Right ventricle myocardium superior (tissue), 1 donor: ENCODE measurements around the gene SVOP. TPM values are rescaled to one million over a fixed set of nuclear protein-coding genes. Genes with fewer than 3 reads are reported as not detected.

Experiments used
- ATAC-seq: fragments of 200-7000 bp; cut with Tn5 transposase; one replicate; pipeline ENCODE4 v1.9.1; 2020; ENCODE audit warnings: mild to moderate bottlenecking; ENCODE audit not compliant: poor library complexity
- DNase-seq: peaks from one replicate; pipeline ENCODE4 v3.0.0-alpha.2; 2020
- intact Hi-C: fragments of 100-400 bp; cut with DNase I; formaldehyde crosslinking; loops from one replicate; pipeline ENCODE4 v1.11.2; 2022
- total RNA-seq: library from RNA; stranded (reverse); fragmentation: NEBNext Ultra II Directional; extraction: Animal tissue kit (Norgen Biotek cat#: 25700); gene quantifications from one replicate; pipeline ENCODE4 v1.2.1, GENCODE V29; 2021
- donor health status: DM: no; HTN: yes; CAD: no; lungs with severe emphysema.

The SVOP gene
- total RNA-seq, 1 donor from 2014 or later: 3.0 TPM

DNA sequence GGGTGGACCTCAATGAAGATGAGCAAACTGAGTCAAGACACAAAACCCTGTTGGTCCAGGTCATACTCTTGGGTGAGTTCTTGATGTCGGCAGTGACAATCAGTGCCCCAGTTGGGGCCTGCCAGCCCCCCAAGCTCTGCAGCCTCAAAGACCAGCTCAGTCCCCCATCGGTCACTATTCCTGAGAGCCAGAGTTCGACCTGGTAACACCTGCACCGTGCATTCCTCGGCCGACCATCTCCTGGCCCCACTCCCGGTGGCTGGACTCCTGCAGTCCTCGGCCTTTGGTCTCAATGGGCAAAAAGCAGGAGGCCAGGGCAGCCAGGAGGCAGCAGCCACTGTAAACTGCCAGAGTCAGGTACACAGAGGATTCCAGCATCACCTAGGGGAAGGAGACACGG lies 108.5 kb downstream of the SVOP start:
- DNase-seq (no peak), ATAC-seq (no peak)
- intact Hi-C loops: no loop called here

DNA sequence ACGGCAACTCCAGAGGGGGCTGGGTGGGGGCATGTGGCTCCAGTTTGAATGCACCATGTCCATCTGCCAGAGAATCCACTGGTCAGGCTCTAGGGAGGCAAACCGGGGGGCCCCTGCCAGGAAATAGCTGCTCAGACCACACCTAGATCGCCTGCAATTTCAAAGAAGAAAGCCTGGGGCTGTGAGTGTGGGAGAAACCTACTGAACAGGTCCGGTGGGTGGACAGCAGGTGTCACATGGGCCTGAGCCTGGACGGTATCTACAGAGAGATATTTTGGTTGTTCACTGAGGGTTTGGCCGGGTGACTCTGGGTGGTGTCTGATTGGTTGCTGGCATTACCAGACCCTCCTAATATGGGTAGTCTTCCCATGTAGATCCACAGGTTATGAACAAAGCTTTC lies 109.0 kb downstream of the SVOP start:
- ATAC-seq (no peak), DNase-seq (no peak)
- intact Hi-C loops: no loop called here

DNA sequence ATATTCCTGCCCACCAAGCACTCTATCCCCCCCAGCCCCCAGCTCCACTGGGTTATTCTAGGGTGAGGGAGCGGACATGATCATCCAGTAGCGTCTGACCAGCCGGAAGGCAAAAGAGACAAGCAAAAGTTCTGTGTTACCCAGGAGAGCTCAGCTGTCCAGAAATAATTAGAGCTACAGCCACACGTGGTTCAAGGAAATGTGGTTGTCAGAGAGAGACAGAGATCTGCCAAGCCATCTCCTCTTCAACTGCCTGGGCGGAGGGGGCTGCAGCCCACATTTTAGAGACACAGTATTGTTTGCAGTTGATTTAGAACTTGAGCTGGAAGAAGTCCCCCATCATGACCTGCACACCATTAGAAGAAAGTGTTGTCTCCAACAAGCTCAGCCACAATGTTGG lies 110.5 kb downstream of the SVOP start:
- no peak for ATAC-seq
- no peak for DNase-seq
- intact Hi-C loops: no loop called here

DNA sequence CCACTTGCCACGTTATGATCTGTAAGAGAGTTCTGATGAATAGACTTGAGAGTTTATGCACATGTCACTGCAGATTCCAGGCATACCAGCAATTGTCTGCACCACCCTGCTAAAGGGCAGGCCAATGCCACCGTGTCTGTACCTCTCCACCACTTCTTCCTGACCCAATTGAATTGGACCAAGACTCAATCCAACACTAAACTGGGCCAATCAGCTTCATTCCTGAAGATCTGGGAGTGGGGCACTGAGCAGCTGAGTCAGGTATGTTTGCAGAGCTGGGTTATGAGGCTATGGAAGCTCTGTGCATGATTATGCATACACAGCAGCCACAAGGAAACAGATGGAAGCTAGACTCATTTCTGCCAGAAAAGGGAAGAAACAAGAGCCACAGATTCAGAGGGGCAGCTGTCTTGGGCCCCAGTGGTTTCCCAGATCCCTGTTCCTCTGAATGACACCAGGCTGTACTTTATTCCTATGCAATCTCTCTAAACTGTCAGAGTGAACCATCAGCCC lies 113.0 kb downstream of the SVOP start:
- ATAC-seq: peak; percentile 67
- intact Hi-C loops: no loop called here
- no peak for DNase-seq

DNA sequence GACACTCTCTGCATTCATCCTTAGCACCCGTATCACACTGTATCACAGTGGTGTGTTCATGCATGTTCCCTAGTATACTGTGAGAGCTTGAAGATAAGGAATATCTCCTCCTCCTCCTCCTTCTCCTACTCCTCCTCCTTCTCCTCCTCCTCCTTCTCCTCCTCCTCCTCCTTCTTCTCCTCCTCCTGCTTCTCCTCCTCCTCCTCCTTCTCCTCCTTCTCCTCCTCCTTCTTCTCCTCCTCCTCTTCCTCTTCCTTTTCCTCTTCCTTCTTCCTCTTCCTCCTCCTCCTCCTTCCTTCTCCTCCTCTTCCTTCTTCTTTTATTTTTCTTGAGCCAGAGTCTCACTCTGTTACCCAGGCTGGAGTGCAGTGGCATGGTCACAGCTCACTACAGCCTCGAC lies 113.9 kb downstream of the SVOP start:
- ATAC-seq: no peak
- intact Hi-C loops: no loop called here
- DNase-seq: no peak

DNA sequence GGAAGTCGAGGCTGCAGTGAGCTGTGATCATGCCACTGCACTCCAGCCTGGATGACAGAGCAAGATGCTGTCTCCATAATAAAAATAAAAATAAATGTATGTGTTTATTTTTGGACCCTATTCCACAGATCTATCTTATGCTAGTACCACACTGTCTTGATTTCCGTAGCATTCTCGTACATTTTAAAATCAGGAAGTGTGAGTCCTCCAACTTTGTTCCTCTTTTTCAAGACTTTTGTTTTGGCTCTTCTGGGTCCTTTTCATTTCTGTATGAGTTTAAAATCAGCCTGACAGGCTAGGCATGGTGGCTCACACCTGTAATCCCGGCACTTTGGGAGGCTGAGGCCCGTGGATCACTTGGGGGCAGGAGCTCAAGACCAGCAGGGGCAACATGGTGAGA lies 115.1 kb downstream of the SVOP start:
- DNase-seq (no peak), ATAC-seq (peak; percentile 47)
- intact Hi-C loops: no loop called here

DNA sequence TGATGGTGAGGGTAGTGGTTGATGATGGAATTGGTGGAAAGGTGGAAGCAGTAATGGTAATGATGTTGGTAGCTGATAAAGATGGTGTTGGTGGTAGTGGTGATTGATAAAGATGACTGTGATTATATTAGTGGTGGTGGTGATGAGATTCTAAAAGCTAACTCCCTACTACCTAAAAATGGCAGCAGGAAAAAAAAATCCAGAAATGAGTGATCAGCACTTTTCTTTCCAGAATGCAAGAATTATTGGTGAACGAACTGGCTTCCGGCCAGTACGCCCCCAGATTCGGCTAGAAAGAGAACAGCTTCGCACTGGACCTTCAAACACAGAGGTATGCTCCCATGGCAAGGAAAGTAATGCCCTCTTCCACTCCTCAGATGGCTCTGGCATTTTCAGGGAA lies 121.7 kb downstream of the SVOP start:
- ATAC-seq (no peak), DNase-seq (no peak)
- intact Hi-C loops: no loop called here

DNA sequence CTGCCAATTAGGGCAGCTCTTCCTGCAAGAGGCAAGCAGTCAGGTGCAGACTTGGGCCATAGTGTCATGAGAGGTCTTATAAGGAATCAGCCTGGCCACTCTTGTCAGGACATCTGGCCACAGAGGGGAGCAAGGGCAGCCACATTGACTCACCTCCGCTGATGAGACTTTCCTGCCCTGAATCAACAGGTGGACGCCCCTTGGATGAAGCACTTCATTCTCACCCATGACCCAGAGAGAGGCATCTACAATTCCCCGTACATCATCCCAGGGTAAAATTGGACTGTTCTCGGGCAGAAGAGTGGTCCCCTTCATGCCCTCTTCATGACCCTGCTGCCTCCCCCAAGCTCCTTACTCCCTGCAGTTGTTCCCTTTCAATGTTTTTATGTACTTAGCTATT lies 124.1 kb downstream of the SVOP start:
- DNase-seq (no peak), ATAC-seq (no peak)
- intact Hi-C loops: no loop called here

DNA sequence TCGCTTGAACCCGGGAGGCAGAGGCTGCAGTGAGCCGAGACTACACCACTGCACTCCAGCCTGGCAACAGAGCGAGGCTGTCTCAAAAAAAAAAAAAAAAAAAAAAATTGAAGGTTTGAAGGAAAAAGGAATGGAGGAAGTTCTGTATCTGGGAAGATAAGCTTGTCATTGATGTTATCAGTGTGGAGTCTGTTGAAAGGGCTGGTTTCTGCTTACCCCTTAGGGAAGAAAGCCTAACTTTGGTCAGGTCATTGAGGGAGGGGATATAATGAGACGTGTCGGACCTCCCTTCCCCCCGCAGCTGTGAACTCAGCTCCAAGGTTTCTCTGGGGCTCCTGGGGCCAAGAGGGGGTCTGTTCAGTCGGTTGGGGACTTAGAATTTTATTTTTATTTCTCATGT lies 124.5 kb downstream of the SVOP start:
- ATAC-seq (no peak), DNase-seq (no peak)
- intact Hi-C loops: no loop called here

DNA sequence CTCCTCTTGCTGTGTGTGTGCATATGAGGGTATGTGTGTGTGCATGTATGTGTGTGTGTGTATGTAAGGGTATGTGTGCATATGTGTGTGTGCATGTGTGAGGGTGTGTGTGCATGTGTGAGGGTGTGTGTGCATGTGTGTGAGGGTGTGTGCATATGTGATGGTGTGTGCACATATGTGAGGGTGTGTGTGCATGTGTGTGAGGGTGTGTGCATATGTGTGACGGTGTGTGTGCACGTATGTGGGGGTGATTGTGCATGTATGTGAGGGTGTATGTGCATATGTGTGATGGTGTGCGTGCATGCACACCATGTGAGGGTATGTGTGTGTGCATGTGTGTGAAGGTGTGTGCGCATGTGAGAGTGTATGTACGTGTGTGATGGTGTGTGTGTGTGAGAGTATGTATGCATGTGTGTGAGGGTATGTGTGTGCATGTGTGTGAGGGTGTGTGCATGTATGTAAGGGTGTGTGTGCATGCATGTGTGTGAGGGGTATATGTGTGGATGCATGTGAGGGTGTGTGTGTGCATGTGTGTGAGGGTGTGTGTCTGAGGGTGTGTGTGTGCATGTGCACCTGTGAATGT lies 125.6 kb downstream of the SVOP start:
- no peak for ATAC-seq
- no peak for DNase-seq
- intact Hi-C loops: no loop called here

DNA sequence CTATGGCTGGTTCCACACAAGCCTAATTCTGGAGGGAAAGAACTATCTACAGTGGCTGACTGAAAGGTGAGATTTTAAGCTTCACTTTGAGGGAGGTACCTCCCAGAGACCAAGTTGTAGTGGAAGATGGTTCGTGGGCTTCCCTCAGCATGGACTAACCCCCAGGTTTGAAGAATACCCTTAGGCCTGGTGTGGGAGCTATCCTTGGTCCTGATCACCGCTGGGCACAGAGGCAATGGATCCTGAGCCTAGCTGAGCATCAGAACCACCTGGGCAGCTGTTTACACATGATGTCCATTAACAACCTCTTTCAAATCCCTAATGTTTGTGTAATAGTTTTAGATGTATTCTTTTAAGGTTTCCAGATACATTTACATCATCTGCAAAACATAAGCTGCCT lies 130.7 kb downstream of the SVOP start:
- ATAC-seq (no peak), DNase-seq (no peak)
- intact Hi-C loops: no loop called here

DNA sequence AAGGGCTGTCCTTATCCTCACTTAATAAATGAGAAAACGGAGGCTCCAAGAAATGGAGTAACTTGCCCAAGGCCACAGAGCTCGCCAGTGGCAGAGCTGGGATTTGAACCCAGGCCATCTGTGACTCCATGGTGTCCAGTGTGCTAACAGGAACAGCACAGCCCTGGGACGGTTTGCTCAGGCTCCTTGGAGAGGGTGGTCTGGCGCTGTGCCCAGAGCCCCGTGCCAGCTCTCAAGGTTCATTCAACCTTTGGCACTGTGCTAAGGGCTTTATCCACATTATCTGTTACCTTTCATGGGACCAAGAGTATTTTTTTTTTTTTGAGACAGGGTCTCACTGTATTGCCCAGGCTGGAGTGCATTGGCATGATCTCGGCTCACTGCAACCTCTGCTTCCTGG lies 132.8 kb downstream of the SVOP start:
- intact Hi-C loops: loop anchor here (10.0 kb wide), 1 partner anchor 207 kb away; the partner anchor contains the start of genes ALKBH2 and UNG
- no peak for DNase-seq
- ATAC-seq: no peak

DNA sequence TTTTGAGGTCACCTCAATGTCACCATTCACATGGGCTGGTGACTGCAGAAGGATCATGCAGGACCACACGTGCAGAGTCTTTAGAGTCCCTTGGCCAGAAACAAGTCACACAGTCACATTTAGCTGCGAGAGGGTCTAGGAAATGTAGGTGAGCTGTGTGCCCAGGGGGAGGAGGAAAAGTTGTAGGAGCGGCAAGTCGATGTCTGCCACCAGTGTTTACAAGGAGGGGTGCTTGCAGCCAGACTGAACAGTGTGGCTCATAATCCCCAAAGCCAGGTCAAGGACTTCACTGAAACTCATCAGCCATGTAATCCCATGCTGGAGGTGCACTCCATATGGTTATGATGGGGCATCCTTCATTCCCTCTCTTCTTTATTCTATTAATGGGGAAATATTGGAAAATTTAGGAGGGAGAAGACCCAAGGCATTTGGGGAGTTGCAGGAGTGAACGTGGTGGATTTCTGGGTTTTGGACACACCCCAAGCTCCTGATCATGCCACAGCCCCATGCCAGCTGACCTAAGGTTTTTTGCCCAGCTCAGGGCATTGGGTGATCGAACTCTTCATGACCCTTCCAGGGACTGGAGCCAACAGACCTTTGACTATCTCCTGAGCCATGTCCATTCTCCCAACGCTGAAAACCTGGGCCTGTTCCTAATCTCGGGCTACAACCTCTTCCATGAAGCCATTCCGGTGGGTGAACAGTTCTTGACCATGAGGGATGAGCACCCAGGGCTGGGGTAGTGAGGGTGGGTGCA lies 133.8 kb downstream of the SVOP start:
- intact Hi-C loops: loop anchor here (10.0 kb wide), 1 partner anchor 208 kb away; the partner anchor contains the start of genes ALKBH2 and UNG
- no peak for DNase-seq

DNA sequence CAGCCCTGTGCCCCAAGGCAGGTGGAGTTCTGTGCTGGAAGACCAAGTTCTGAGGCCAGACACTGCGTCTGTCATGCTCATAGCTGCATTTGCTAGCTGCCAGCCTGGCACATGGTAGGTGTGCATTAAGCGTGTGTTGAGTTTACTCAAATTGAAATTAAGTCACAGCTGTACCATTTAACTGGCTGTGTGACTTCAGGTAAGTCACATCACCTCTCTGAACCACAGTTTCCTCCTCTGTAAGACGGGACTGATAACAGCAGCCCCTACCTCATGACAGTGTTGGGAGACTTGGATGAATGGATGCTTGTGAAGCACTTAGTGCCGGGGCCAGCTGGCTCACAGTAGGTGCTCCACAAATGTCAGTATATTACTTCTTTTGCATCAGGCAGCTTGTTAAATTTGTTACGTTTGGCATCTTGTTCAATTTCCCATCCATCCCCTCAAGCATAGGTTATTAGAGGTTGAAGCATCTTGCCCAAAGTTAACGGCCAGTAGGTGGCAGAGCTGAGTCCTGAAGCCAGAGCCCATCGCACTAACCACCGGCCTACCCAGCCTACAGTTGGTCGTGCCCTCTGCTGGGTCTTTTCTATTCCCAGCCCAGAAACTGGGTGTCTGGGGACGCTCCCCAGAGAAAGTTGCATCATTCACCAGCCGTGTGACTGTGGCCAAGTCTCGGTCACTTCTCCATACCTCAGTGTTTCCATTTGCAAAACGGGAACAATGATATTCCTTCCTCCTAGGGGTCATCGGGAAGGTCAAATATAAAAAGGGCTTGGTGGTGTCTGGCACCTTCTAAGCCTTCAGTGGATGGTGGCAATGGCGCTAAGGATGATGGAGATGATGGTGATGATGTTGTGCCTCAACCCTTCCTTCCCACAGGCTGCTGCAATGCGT lies 136.5 kb downstream of the SVOP start:
- ATAC-seq (peak; percentile 68), DNase-seq (peak; percentile 77)
- intact Hi-C loops: loop anchor here (10.0 kb wide), 1 partner anchor 210 kb away; the partner anchor contains the start of genes ALKBH2 and UNG

More for the DNA sequence above, 133.8 kb downstream of the SVOP start:
- ATAC-seq: no peak

DNA sequence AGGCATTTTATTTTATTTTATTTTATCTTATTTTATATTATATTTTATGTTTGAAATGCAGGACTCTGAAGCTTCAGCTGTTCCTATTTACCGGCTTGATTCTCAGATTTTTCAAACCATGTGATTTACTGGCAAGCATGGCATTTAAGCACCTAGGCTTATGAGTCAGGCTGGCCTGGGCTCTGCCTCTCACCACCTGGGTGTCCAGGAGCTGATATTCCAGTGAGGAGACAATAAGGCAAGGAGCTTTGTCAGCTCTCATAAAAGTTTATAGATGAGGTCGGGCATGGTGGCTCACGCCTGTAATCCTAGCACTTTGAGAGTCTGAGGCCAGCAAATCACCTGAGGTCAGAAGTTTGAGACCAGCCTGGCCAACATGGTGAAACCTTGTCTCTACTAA lies 138.9 kb downstream of the SVOP start:
- no peak for DNase-seq
- ATAC-seq: no peak
- intact Hi-C loops: loop anchor here (10.0 kb wide), 1 partner anchor 213 kb away; the partner anchor contains the start of genes ALKBH2 and UNG

DNA sequence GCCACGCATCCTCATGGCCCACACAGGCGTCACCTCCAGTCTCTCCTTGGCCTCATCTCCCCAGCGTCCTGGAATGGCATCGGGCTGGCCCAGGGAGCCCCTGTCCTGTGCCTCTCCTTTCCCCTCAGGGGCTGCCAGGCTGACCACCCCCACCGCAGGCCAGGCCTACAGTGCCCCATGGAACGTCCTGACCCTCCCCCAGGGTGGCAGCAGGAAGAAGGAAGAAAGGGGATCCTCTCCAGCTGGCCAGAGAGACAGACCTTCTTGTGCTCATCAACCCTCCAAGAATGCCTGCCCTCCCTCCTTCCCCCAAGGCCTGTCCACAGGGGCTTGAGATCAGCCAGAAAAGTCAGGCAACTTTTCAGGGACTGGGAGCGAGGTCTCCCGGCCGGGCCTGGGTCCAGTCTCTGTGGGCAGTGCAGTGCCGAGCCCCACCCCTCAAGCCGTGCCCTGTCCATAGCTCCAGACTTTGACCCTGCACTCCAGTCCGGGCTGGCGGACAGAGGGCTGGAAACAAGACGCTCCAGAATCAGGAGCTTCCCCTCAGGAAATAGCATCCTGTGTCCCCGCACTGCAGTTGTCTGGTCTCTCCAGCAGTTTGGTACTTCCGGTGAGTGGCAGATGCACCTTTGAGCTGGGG lies 141.1 kb downstream of the SVOP start, which contains the start of gene DAO:
Gene DAO (plus strand): TSS at position 478 of the 640 bp plus-strand sequence. CDS start 4,915 bp downstream, outside the sequence.
- DNase-seq: no peak
- intact Hi-C loops: loop anchor here (10.0 kb wide), 2 partner anchors 55 to 215 kb away; partner anchors contain the start of genes ALKBH2 and UNG
- no peak for ATAC-seq

DNA sequence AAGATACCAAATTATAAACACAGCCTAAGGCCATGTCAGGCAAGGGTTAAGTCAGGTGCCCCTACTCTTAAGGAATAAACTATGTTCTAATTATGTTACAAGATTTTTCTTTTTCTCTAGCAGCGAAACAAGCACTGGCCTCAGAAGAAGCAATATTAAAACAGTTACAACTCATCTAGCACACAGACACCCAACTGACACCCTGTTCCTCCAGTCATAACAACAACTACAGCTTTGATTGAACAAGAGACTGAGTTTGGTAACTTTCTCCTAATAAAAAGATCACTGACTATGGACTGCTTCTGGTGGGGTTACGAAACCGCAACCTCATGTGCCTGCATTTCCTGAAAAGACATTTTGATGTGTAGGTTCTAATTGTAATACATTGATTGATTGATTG lies 144.3 kb downstream of the SVOP start:
- intact Hi-C loops: loop anchor here (10.0 kb wide), 1 partner anchor 58 kb away; no protein-coding TSS in a partner anchor
- ATAC-seq: no peak
- DNase-seq: no peak

DNA sequence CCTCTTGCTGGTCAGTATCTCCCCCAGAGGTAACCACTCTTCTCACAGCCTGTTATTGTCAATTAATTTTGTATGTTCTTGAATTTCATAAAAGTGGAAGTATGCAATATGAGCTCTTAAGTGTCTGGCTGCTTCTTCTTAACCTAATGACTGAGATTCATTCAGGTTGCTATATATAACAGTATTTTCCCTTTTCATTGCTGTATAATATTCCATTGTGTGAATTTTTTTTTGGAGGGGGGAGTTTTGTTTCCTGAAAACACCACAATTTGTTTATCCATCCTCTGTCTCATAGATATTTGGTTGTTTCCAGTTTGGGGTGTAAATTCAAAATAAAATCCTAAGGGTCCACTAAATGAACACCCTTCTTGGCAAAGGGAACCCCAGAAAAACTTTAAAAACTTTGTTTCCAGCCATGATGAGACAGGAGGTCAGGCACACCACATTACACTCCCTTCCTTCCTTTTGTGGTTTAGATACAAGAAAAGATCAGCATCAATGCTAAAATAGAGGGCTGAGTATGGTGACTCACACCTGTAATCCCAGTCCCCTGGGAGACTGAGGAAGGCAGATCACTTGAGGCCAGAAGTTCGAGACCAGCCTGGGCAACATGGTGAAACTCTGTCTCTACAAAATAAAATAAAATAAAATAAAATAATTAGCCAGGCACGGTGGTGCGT lies 145.0 kb downstream of the SVOP start:
- no peak for DNase-seq
- no peak for ATAC-seq
- intact Hi-C loops: loop anchor here (10.0 kb wide), 1 partner anchor 59 kb away; no protein-coding TSS in a partner anchor
